Muscle layer of duodenum (tissue), 2 donors: ENCODE results near the gene RUSF1.
"Not testable (repeated sequence)": the region's sequence is repeated elsewhere in the genome, so short reads cannot be mapped to it uniquely, and the experiment has no call there.

Experiments
- H3K27ac ChIP-seq: one replicate; pipeline ENCODE4 v1.7.0; 2013; ENCODE audit warnings: mild to moderate bottlenecking, low read length
- H3K27me3 ChIP-seq: one replicate; pipeline ENCODE4 v1.7.0; 2013; ENCODE audit warnings: low read depth, mild to moderate bottlenecking, control low read depth, low read length
- H3K36me3 ChIP-seq, 2 donors: one replicate each; pipeline ENCODE4 v1.7.0; 2013; ENCODE audit warnings: low read length in 2 of 2, control low read depth in 1 of 2, mild to moderate bottlenecking in 1 of 2; ENCODE audit not compliant: insufficient read depth in 2 of 2, control insufficient read depth in 1 of 2
- H3K4me1 ChIP-seq, 2 donors: one replicate each; pipeline ENCODE4 v1.7.0; 2013; ENCODE audit warnings: low read length in 2 of 2, mild to moderate bottlenecking in 2 of 2, control low read depth in 1 of 2, moderate library complexity in 1 of 2; ENCODE audit not compliant: insufficient read depth in 2 of 2, control insufficient read depth in 1 of 2
- H3K4me3 ChIP-seq, 2 donors: one replicate each; pipeline ENCODE4 v1.7.0; 2013; ENCODE audit warnings: low read length in 2 of 2, low read depth in 1 of 2, mild to moderate bottlenecking in 1 of 2
- H3K9me3 ChIP-seq, 2 donors: one replicate each; pipeline ENCODE4 v1.7.0; 2013; ENCODE audit warnings: low read length in 2 of 2, control low read depth in 1 of 2, mild to moderate bottlenecking in 1 of 2; ENCODE audit not compliant: control insufficient read depth in 1 of 2
- donor health status: healthy.

Gene RUSF1

GRCh38 chr16:31513126-31513525 is 4.9 kb upstream of the RUSF1 start:
- no peaks in the 10 kb centered on the region for H3K27me3 ChIP-seq
- H3K27ac ChIP-seq, result no peak overlapping the region
- no peak overlapping the region for H3K4me3 ChIP-seq
- H3K9me3 ChIP-seq, result no peaks in the 10 kb centered on the region
- H3K36me3 ChIP-seq, result no peaks in the 10 kb centered on the region
- H3K4me1 ChIP-seq, result peaks cover 5 to 9% of the 10 kb centered on the region in 2 donors

- H3K27ac ChIP-seq, result peak overlapping the region; percentile 97
- peaks cover 12 to 26% of the 10 kb centered on the region in 2 donors for H3K4me1 ChIP-seq
- peak overlapping the region; percentile 78 to 96 for H3K4me3 ChIP-seq
- H3K36me3 ChIP-seq, result peaks cover 0 to 5% of the 10 kb centered on the region in 2 donors
- H3K27me3 ChIP-seq, result no peaks in the 10 kb centered on the region
- no peaks in the 10 kb centered on the region for H3K9me3 ChIP-seq
Measured at GRCh38 chr16:31508706-31509195, 560 bp upstream of the RUSF1 start.

- Histone ChIP-seq H3K36me3 (peaks cover 0 to 5% of the 10 kb centered on the region in 2 donors), H3K4me3 (peak overlapping the region; percentile 78 to 96), H3K9me3 (no peaks in the 10 kb centered on the region), H3K27ac (peak overlapping the region; percentile 97), H3K4me1 (peaks cover 12 to 26% of the 10 kb centered on the region in 2 donors), H3K27me3 (no peaks in the 10 kb centered on the region)
Measured at GRCh38 chr16:31507617-31507928, 618 bp downstream of the RUSF1 start.

- Histone ChIP-seq H3K27ac (no peak overlapping the region), H3K27me3 (no peaks in the 10 kb centered on the region), H3K4me3 (no peak overlapping the region), H3K9me3 (no peaks in the 10 kb centered on the region), H3K4me1 (peaks cover 12 to 26% of the 10 kb centered on the region in 2 donors), H3K36me3 (peaks cover 0 to 5% of the 10 kb centered on the region in 2 donors)
Measured at GRCh38 chr16:31505483-31505882, 2.7 kb downstream of the RUSF1 start.

GRCh38 chr16:31504159-31504558 is 4.0 kb downstream of the RUSF1 start:
- no peaks in the 10 kb centered on the region for H3K9me3 ChIP-seq
- H3K4me3 ChIP-seq, result no peak overlapping the region
- peaks cover 11 to 18% of the 10 kb centered on the region in 2 donors for H3K4me1 ChIP-seq
- H3K27ac ChIP-seq, result no peak overlapping the region
- H3K27me3 ChIP-seq, result no peaks in the 10 kb centered on the region
- H3K36me3 ChIP-seq, result peaks cover 10 to 13% of the 10 kb centered on the region in 2 donors

- H3K9me3 ChIP-seq, H3K4me3 ChIP-seq, H3K27ac ChIP-seq, H3K27me3 ChIP-seq: not testable (repeated sequence)
- Histone ChIP-seq H3K4me1 (peaks cover 7 to 16% of the 10 kb centered on the region in 2 donors), H3K36me3 (peaks cover 16 to 19% of the 10 kb centered on the region in 2 donors)
Measured at GRCh38 chr16:31503555-31503954, 4.6 kb downstream of the RUSF1 start.

GRCh38 chr16:31502981-31503380 is 5.2 kb downstream of the RUSF1 start:
- Histone ChIP-seq H3K9me3 (no peaks in the 10 kb centered on the region), H3K36me3 (peaks cover 21 to 24% of the 10 kb centered on the region in 2 donors), H3K27ac (no peak overlapping the region), H3K27me3 (no peaks in the 10 kb centered on the region), H3K4me1 (peaks cover 7 to 16% of the 10 kb centered on the region in 2 donors), H3K4me3 (no peak overlapping the region)

DNA sequence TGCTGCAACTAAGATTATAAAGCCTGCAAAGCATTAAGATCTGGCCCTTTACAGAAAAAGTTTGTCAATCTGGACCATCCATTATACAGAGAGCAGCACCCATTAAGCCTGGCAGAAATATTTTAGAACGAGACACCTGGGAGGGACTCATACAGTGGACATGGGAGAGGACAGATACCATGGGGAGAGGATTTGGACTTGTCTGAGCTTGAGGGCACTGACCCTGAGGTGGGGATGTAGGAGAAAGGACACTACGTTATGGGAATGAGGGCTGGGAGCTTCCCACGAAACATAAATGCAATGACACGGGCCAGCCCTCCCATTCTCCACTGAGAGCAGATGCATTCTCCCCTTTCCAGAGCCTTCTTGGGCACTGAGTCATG is 6.2 kb downstream of the RUSF1 start:
- H3K27ac ChIP-seq, result no peak overlapping the region
- H3K36me3 ChIP-seq, result peaks cover 26 to 32% of the 10 kb centered on the region in 2 donors
- H3K4me3 ChIP-seq, result no peak overlapping the region
- H3K9me3 ChIP-seq, result no peaks in the 10 kb centered on the region
- H3K4me1 ChIP-seq, result peaks cover 3 to 9% of the 10 kb centered on the region in 2 donors
- no peaks in the 10 kb centered on the region for H3K27me3 ChIP-seq

DNA sequence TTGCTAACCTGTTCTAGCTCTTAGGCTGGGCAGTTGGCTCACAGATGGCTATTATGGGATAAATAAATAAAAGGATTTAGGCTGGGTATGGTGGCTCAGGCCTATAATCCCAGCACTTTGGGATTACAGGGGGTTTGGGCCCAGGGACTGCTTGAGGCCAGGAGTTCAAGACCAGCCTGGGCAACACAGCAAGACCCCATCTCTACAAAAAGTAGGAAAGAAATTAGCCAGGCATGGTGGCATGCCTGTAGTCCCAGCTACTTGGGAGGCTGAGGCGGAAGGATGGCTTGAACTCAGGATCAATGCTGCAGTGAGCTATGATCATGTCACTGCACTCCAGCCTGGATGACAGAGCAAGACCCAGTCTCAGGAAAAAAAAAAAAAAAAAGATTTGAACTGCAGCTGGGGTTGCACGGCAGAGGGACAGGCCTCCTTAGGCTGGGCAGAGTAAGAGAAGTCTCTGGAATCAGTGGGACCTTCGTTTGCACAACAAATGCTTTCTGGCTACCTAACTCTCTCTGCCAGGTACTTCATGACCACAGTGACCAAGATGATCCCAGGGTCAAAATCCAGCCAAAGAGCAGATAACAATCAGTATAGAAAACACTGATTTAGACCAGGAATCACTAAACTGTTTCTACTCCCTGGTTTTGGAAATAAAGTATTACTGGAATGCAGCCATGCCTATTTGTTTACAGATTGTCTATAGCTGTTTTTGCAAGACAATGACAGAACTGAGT is 6.8 kb downstream of the RUSF1 start:
- Histone ChIP-seq H3K4me3 (no peak overlapping the region), H3K9me3 (no peaks in the 10 kb centered on the region), H3K27ac (no peak overlapping the region), H3K36me3 (peaks cover 31 to 37% of the 10 kb centered on the region in 2 donors), H3K27me3 (no peaks in the 10 kb centered on the region), H3K4me1 (peaks cover 0 to 4% of the 10 kb centered on the region in 2 donors)

DNA sequence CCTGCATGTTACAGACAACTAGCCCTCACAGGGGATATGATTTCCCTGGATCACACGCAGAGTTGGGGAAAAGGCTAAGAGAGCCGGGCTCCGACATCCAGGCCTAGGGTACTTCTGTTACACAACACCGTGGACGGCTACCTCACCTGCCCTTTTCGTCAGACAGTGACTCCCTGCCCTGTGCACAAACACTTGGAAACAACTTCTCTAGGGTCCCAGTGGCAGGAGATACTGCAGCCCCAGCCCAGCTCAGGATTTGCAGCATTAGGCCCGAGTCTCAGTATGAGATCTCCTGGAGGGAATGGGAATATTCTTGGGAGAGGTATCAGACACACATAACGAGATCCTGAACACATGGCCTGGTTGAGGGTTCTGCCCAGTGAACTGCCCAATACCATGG is 8.3 kb downstream of the RUSF1 start:
- Histone ChIP-seq H3K27me3 (no peaks in the 10 kb centered on the region), H3K9me3 (no peaks in the 10 kb centered on the region), H3K4me3 (no peak overlapping the region), H3K4me1 (no peaks in the 10 kb centered on the region), H3K36me3 (peaks cover 43 to 51% of the 10 kb centered on the region in 2 donors), H3K27ac (no peak overlapping the region)

DNA sequence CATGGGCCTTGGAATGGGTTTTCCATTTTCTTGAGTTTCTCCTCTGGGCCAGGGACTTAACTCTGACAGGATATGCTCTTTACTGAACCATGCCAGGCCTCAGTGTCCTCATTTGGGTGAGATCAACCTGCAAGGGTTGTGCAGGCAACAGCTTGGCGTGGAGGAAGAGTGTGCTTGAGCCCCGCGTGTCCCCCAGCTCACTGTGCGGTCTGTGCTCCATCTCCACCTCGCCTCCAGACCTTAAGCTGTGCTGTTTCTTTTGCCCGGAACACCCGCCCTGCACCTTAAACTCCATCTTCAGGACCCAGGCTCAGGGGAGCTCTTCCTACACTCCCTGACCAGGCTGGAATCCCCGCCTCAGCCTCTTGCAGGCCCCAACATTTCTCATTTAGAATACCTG is 9.7 kb downstream of the RUSF1 start:
- Histone ChIP-seq H3K27ac (no peak overlapping the region), H3K27me3 (no peaks in the 10 kb centered on the region), H3K9me3 (no peaks in the 10 kb centered on the region), H3K36me3 (peaks cover 45 to 61% of the 10 kb centered on the region in 2 donors), H3K4me1 (no peaks in the 10 kb centered on the region), H3K4me3 (no peak overlapping the region)

DNA sequence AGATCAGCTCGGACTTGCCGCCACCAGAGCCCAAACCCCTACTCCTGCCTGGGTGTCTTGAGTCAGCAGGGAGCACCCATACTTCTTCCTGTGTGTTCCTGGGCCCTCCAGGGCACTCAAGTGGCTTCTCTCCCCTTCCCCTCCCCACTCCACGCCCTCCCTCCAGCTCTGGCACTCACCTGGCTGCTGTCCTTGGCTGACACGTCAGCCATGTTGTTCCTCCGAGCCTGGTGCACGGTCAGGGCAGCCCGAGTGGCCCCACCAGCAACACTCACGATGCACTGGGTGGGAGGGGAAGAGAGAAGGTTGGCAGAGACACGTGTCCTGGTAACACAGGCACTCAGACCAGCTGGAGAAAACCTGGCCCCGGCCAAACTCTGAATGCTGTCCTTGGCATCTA is 11.5 kb downstream of the RUSF1 start:
- Histone ChIP-seq H3K9me3 (no peaks in the 10 kb centered on the region), H3K4me3 (no peak overlapping the region), H3K27ac (no peak overlapping the region), H3K4me1 (no peaks in the 10 kb centered on the region), H3K36me3 (peaks cover 61 to 80% of the 10 kb centered on the region in 2 donors), H3K27me3 (no peaks in the 10 kb centered on the region)
